Fibroblast of pulmonary artery (primary cell): ENCODE results near the gene SCYGR3.

Experiments used
- DNase-seq: peaks from one replicate; pipeline ENCODE4 v3.0.0-alpha.2; 2010; ENCODE audit warnings: low read depth
- H3K4me3 ChIP-seq: replicated peaks from 2 replicates; pipeline ENCODE4 v1.5.1; 2011; ENCODE audit warnings: low read depth, mild to moderate bottlenecking, control low read depth, low read length, moderate library complexity
- CTCF ChIP-seq: IDR thresholded peaks from 2 replicates; pipeline ENCODE4 v1.5.1; 2011; ENCODE audit warnings: mild to moderate bottlenecking, control low read depth, low read length, inconsistent platforms; ENCODE audit errors: missing control alignments

Gene SCYGR3, protein sequence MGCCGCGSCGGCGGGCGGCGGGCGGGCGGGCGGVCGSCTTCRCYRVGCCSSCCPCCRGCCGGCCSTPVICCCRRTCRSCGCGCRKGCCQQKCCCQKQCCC

DNA sequence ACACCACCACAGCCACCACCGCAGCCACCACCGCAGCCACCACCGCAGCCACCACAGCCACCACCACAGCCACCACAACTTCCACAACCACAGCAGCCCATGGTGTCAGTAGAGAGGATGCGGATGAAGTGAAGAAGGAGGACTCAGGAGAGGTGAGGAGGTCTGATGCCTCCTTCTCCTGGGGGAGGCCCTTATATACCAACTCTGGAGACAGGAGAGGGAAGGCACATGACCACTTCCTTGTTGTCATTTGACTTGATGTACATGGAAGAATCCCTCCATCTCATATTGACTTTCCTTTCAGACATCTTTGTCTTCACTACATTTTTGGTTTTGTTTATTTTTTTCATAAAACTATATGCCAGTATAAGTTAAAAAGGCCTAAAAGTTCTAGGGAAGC lies at the start of gene SCYGR3:
Gene SCYGR3 (minus strand): TSS at position 101 of the 400 bp plus-strand sequence. CDS start 0 bp downstream, at position 101.
- no peak within 1 kb of the TSS for H3K4me3 ChIP-seq
- DNase-seq = no peak
- no peak for TF ChIP-seq CTCF

DNA sequence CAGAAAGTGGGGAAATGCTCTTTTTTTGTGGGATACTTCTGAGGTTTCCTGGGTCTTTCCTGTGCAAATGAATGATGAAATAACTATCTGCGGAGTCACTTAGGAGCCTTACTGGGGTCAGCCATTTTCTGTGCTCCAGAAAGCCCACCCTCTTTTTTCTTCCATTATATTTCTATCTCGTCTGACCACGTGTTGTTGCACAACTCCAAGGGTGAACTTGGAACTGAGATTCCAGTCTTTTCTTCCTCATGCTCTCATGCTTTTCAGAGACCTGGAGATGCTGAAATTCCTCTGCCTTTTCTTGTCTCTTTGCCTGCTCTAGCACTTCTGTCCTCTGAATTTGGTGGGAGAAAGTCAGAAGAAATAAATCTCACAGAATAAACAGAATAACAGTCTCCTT lies 47.2 kb upstream of the SCYGR3 start:
- H3K4me3 ChIP-seq = no peak overlapping the region
- DNase-seq = no peak
- TF ChIP-seq CTCF = no peak

GRCh38 chr2:227661025-227661649 lies 46.5 kb upstream of the SCYGR3 start:
- no peak overlapping the region for H3K4me3 ChIP-seq
- no peak for TF ChIP-seq CTCF
- no peak for DNase-seq

- no peak for TF ChIP-seq CTCF
- peak; percentile 81 for DNase-seq
- no peak overlapping the region for H3K4me3 ChIP-seq
Observed at GRCh38 chr2:227657199-227657845, 42.7 kb upstream of the SCYGR3 start.

DNA sequence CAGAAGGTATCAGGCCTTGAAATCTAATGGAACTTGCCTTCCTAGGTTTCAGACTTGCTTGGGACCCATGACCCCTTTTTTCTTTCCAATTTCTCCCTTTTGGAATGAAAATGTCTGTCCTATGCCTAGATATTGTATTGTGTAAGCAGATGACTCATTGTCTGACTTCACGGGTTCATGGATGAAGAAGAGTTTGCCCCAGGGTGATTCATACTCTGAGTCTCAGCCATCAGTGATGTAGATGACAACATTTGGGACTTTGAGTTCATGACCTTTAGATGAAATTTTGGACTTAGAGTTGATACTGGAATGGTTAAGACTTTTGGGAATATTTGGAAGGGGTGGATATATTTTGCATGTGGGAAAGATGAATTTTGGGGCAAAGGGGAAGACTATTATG lies 40.8 kb upstream of the SCYGR3 start:
- peak; percentile 92 for DNase-seq
- H3K4me3 ChIP-seq = no peak overlapping the region
- TF ChIP-seq CTCF = no peak

- no peak overlapping the region for H3K4me3 ChIP-seq
- TF ChIP-seq CTCF = no peak
- no peak for DNase-seq
Observed at GRCh38 chr2:227654426-227654825, 39.8 kb upstream of the SCYGR3 start.
